HG02763 (cell line): Measurements from ENCODE around the gene HLA-DQB2.
"Not testable (repeated sequence)": the region's sequence is repeated elsewhere in the genome, so short reads cannot be mapped to it uniquely, and the experiment has no call there.

ENCODE experiments used
- ATAC-seq: cut with Tn5 transposase; IDR thresholded peaks from one replicate; pipeline ENCODE4 v1.9.1; 2021; ENCODE audit warnings: mild to moderate bottlenecking, moderate library complexity; ENCODE audit not compliant: unreplicated experiment

The HLA-DQB2 gene

GRCh38 chr6:32763421-32763820, at the start of gene HLA-DQB2:
HLA-DQB2 (minus strand) TSS chr6:32763532; CDS start chr6:32763470, 62 bp downstream.
- no peak for ATAC-seq

DNA sequence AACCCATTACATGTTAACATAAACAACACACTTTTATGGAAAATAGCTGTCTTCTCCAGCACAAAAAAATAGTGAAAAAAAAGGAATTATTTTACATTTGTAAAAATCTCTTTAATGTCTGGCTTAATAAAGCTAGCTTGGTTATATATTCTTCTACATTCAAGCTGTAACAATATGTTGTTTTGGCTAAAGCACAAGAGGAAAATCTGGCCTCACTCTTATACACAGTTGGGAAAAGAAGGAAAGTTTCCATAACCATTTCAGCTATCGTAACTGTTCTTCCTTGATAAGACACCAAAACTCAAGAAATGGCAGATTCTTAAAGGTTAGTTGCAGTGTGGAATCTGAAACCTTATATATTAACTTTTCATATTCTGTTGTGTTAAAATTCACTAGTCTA, 45.8 kb upstream of the HLA-DQB2 start:
- no peak for ATAC-seq

DNA sequence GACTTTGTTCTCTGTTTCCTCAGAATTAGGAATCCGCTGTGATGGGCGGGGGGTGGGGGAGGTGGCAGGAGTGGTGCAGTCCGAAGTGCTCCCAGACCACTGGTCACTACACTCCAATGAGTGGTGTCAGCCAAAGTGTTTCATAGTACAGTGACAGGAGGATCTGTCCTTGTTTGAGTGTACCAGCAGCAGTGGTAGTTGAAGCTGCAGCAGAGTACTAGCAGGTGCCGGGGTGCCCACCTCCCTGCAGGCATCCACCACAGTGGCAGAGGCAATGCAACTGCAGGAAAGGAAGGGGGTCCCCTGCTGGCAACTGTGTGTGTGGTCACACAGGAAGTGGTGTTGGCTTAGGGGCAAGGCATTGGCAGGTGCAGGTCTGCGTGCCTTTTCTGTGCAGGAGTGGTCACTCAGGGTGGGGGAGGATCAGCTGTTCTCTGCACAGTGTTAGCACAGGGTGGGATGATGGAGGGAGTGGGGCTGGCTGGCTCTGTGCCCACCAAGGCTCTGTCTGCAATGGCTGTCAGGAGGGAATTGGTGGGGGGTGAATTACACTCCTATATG, 43.8 kb upstream of the HLA-DQB2 start:
- no peak for ATAC-seq

DNA sequence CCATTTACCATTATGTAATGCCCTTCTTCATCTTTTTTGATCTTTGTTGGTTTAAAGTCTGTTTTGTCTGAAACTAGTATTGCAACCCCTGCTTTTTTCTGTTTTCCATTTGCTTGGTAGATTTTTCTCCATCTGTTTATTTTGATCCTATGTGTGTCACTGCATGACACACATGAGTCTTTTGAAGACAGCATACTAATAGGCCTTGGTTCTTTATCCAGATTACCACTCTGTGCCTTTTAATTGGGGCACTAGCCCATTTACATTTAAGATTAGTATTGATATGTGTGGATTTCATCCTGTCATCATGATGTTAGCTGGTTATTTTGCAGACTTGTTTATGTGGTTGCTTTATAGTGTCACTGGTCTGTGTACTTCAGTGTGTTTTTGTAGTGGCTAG, 42.1 kb upstream of the HLA-DQB2 start:
- not testable (repeated sequence) for ATAC-seq

DNA sequence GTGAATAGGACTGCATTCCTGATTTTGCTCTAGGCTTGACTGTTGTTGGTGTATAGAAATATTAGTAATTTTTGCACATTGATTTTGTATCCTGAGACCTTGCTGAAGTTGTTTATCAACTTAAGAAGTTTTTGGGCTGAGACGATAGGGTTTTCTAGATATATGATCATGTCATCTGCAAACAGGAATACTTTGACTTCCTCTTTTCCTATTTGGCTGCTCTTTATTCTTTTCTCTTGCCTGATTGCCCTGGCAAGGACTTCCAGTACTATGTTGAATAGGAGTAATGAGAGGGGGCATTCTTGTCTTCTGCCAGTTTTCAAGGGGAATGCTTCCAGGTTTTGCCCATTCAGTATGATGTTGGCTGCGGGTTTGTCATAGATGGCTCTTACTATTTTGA, 40.1 kb upstream of the HLA-DQB2 start:
- no peak for ATAC-seq

DNA sequence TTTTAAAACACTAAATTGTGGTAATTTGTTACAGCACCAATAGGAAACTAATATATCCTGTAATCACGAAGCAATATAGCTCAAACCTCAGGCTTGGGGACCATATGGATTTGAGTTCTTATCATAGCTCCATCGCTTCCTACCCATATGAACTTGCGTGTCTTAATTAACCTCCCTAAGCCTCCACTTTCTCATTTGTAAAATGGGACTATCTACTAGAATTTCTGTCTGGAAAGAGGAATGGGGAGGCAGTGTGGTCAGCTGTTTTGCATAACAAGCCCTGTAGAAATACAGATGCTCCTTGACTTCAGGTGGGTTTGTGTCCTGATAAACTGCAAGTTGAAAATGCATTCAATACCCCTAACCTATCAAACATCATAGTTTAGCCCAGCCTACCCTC, 36.4 kb upstream of the HLA-DQB2 start:
- no peak for ATAC-seq

GRCh38 chr6:32799168-32799567, 35.8 kb upstream of the HLA-DQB2 start:
- no peak for ATAC-seq

DNA sequence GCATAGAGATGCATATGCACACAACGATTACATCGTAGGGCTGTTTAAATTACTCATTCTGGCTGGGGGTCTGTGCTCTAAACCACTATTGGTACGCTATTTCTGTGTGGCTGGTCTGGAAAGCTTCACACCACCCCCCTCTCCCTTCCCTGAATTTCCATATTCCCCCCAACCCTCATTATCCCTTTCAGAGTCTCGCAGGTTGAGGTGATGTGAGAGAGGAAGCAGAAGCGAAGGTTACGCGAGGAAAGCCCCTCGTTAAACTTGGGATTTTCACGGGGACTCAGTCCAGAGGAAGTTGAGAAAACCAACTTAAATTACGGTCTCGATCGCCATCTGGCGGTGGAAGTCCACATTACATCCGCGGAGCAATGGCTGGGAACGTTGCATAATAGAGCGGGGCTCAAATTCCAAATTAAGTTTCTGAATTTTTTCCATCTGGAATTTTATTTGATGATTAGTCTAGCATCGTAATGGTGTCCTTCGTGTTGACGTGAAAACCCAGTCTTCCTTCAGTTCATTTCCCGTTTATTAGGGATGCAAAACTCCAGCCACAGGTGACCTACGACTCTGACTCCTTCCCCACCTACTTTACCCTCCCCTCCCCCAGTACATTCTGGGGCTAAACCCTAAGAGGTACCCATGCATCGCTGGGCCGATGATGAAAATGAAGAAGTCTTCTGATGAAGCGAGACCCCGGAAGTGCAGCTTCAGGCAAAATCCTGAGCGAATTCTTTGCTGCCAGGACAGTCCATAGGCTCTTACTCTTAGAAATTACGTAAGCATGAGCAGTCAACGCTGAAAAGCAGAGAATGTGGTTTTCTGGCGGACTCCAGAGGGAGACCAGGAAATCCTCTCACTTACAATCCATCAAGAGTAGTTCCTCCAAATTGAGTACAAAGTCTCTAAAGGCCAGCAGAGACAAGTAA, 33.8 kb upstream of the HLA-DQB2 start:
- ATAC-seq = no peak

DNA sequence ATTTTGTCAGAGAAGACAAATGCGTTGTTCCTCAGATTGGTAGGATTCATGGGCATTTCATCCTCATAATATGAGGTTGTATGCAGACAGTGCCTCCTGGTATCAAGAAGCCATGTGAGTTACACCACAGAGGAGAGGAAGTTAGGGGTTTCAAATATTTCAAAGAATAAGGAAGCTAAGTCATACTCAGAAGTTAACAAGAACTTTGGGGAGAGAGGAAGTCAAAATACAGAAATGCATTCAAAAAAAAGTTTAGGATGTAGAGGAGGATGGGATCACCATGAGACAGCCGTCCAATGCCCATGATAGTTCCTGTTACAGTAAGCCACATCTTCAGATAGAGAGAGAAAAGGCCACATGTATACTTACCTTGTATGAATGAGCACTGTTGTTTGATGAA, 31.2 kb upstream of the HLA-DQB2 start:
- no peak for ATAC-seq

DNA sequence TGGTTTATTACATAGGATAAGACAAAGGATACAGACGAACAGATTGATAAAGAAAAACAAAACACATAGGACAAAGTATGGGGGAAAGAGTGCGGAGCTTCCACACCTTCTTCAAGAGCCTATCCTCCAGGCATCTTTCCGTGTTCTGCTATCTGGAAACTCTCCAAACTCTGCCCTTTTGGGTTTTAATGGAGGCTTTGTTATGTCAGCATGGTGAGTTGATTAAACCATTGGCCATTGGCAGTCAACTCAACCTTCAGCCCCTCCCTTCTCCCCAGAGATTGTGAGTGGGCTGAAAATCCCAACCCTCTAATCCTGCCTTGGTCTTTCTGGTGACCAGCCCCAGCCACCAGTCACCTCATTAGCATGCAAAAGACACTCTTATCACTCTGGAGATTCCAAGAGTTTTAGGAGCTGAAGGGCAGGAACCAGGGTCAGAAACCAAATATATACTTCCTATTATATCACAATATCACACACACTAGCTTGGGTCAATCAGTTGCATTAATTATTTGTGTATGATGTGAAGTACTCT, 29.6 kb upstream of the HLA-DQB2 start:
- ATAC-seq = no peak

DNA sequence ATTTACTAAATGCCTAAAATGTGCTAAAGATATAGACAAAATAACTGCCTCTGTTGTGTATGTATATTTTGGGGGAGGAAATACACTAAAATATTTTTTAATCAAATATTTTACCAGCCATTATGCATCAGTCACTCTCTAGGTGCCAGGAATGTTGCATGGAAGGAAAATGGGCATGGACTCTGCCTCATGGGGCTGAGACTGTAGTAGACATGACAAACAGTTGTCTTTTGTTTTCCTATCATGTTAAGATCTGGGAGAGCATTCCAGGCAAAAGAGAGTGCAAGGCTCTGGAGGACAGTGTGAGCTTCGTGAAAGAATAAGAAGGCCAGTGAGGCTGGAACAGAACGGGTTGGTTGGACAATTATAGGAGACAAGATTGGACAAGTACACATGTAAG, 27.0 kb upstream of the HLA-DQB2 start:
- ATAC-seq = no peak

DNA sequence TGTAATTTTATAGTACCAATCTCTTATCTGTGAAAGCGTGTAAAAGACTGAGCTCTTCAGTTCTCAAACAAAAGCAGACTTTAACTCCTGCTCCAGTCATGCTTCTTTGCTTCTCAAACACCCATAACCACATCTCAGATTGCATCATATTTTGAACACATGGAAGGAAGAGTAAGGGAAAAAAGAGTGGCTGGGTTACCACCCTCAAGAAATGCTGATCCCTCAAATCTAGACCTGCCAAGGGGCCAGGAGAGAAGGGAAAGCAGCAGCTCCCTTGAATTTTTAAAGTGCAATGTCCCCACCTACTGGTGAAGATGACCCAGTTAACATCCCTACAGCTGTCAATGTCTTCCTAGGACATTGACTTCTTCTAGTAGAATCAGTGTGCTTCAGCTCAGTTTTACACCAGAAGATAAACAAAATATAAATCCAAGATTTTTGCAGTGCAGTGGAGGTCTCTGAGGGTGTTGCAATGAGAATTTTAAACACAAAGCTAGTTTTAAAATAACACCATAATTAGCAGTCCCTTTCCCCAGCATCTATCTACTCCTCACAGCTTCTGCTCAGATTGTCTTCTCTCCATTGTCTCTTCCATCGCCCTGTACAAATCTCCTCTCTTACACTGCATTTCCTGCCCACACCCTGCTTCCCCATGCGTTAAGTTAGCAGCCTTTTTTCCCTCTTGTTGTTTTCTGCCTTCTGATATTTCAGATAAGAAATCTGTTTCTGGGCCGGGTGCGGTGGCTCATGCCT, 22.6 kb upstream of the HLA-DQB2 start:
- no peak for ATAC-seq

DNA sequence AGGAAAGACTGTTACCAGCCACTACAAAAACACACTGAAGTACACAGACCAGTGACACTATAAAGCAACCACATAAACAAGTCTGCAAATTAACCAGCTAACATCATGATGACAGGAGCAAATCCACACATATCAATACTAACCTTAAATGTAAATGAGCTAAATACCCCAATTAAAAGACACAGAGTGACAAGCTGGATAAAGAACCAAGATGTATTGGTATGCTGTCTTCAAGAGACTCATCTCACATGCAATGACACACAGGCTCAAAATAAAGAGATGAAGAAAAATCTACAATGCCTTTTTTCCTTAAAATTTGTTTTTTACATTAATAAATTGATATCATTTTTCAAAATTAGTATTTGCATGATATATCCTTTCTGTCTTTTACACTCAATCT, 19.6 kb upstream of the HLA-DQB2 start:
- ATAC-seq = not testable (repeated sequence)

DNA sequence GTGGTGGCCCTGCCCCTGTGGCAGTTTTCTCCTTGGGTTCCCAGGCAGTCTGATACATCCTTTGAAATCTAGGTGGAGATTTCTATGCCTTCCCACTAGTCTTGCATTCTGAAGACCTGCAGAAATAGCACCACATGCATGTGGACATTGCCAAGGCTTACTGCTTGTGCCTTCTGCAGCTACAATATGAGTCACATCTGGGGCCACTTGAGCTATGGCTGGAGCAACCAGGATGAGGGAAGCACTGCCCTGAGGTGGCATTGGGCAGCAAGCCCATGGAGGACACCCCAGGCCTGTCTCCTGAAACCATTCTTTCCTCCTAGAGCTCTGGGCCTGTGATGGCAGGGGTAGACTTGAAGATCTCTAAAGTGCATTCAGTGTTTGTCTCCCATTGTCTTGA, 15.7 kb upstream of the HLA-DQB2 start:
- no peak for ATAC-seq

- ATAC-seq = no peak
Observed at GRCh38 chr6:32775071-32775470, 11.7 kb upstream of the HLA-DQB2 start.

DNA sequence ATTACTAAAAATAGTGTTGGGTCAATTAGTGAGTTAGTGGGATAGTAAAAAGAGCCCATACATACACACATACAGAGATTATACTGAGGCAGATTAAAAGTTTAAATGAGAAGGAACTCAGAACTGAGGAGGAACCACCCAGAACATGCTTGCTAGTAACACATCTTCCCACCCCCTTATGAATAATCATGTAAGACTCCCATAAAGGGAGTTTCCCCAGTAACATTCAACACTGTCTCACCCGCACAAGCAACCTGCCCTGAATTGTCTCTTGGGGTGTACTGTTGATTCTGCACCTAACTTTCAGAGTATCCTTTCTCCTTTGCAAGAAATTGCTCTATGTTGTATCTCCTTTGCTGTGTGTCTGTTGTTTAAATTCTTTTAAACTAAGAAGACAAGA, 11.1 kb upstream of the HLA-DQB2 start:
- ATAC-seq = no peak

- ATAC-seq = no peak
Observed at GRCh38 chr6:32772656-32773055, 9.3 kb upstream of the HLA-DQB2 start.

- no peak for ATAC-seq
Observed at GRCh38 chr6:32764048-32764447, 716 bp upstream of the HLA-DQB2 start.

GRCh38 chr6:32761548-32761947, 1.8 kb downstream of the HLA-DQB2 start:
- ATAC-seq = no peak

GRCh38 chr6:32761072-32761471, 2.3 kb downstream of the HLA-DQB2 start:
- ATAC-seq = no peak

DNA sequence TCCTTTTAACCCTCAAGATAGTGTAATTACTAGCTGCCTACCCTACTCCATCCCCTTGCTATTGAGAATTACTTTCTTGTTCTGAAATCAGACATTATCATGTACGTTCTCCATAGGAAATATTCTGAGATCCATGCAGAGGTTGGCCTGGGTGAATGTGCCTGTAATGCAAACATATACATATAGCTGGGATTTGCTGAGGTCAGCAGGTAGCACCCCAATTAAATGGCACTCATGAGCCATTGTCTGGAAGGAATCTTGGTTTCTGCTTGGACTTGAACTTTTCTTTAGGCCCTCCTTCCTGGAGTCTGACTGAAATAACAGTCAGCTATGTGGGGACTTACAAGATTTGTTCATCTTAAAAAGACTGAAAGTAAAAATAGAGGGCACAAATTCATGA, 3.7 kb downstream of the HLA-DQB2 start:
- ATAC-seq = no peak
